Uterus (tissue), 4 donors: ENCODE measurements around the gene GPR62. TPM values are rescaled to one million over a fixed set of nuclear protein-coding genes. Genes with fewer than 3 reads are reported as not detected.

Source experiments
- DNase-seq, 2 donors: peaks; one replicate each; pipeline ENCODE4 v3.0.0-alpha.2; 2019 to 2020
- H3K27ac ChIP-seq, 2 donors: fragments of 200-600 bp; sonication (generic); 1 replicate in 1 of 2; 2 replicates in 1 of 2; pipeline ENCODE4 v1.5.1; 2016 to 2018
- H3K27me3 ChIP-seq, 2 donors: fragments of 200-600 bp; sonication (generic); one replicate each; pipeline ENCODE4 v1.5.1; 2018 to 2019; ENCODE audit warnings: control low read depth in 1 of 2
- H3K36me3 ChIP-seq, 2 donors: fragments of 200-600 bp; sonication (generic); one replicate each; pipeline ENCODE4 v1.5.1; 2019; ENCODE audit warnings: control low read depth in 1 of 2
- H3K4me1 ChIP-seq, 2 donors: fragments of 200-600 bp; sonication (generic); one replicate each; pipeline ENCODE4 v1.5.1; 2018 to 2019; ENCODE audit warnings: control low read depth in 1 of 2
- H3K4me3 ChIP-seq, 2 donors: fragments of 200-600 bp; sonication (generic); 1 replicate in 1 of 2; 2 replicates in 1 of 2; pipeline ENCODE4 v1.5.1; 2018 to 2019; ENCODE audit warnings: mild to moderate bottlenecking in 1 of 2
- H3K9me3 ChIP-seq, 2 donors: fragments of 200-600 bp; sonication (generic); one replicate each; pipeline ENCODE4 v1.5.1; 2019; ENCODE audit warnings: control low read depth in 1 of 2
- POLR2A ChIP-seq, 2 donors: fragments of 450-650 bp; IDR thresholded peaks; one replicate each; pipeline ENCODE4 v1.6.1; 2016; ENCODE audit warnings: antibody characterized with exemption in 2 of 2, mild to moderate bottlenecking in 1 of 2, moderate library complexity in 1 of 2
- intact Hi-C: fragments of 100-400 bp; cut with DNase I; formaldehyde crosslinking; loops from one replicate; pipeline ENCODE4 v1.15.1; 2023; ENCODE audit warnings: low total_unique reads
- total RNA-seq, 4 donors: library from RNA; depleted of rRNA in 3 of 4; stranded (reverse); fragments of >200 nt in 3 of 4; gene quantifications; one replicate each; pipeline versions ENCODE4 v1.1.0 to v1.2.4, GENCODE V29; 2014 to 2023
- TF ChIP-seq, protein P1 (sequence below), 4 experiments: fragments of 200-600 bp in 2 of 4; fragments of 450-650 bp in 2 of 4; sonication (generic) in 2 of 4; IDR thresholded peaks; one replicate each; pipeline ENCODE4 v1.5.1; 2016 to 2019; ENCODE audit warnings: antibody characterized with exemption in 4 of 4, mild to moderate bottlenecking in 2 of 4, moderate library complexity in 1 of 4
- donor health status: DM: yes; HTN: yes; CAD: no.

The GPR62 gene
- total RNA-seq, 4 donors from 2014 or later, result 0.28 to 8.2 (median 0.34) TPM; not detected in 1

- H3K36me3 ChIP-seq, result no peaks in the 10 kb centered on the region
- intact Hi-C loops, result no loop called here
- no peak for DNase-seq
- H3K27me3 ChIP-seq, result no peaks in the 10 kb centered on the region
- TF ChIP-seq POLR2A (IDR thresholded peaks at IDR 0.05), result no peak
- TF ChIP-seq, protein P1, sequence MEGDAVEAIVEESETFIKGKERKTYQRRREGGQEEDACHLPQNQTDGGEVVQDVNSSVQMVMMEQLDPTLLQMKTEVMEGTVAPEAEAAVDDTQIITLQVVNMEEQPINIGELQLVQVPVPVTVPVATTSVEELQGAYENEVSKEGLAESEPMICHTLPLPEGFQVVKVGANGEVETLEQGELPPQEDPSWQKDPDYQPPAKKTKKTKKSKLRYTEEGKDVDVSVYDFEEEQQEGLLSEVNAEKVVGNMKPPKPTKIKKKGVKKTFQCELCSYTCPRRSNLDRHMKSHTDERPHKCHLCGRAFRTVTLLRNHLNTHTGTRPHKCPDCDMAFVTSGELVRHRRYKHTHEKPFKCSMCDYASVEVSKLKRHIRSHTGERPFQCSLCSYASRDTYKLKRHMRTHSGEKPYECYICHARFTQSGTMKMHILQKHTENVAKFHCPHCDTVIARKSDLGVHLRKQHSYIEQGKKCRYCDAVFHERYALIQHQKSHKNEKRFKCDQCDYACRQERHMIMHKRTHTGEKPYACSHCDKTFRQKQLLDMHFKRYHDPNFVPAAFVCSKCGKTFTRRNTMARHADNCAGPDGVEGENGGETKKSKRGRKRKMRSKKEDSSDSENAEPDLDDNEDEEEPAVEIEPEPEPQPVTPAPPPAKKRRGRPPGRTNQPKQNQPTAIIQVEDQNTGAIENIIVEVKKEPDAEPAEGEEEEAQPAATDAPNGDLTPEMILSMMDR (IDR thresholded peaks at IDR 0.05), result no peak
- H3K9me3 ChIP-seq, result no peaks in the 10 kb centered on the region
- H3K4me3 ChIP-seq, result peak overlapping the region; percentile 69 to 72
- peaks cover 0 to 6% of the 10 kb centered on the region in 2 donors for H3K4me1 ChIP-seq
- peak overlapping the region in 1 of 2 donors; percentile 74 for H3K27ac ChIP-seq
Measured at GRCh38 chr3:51940648-51941462, 14.3 kb upstream of the GPR62 start.

- intact Hi-C loops, result no loop called here
- Histone ChIP-seq H3K4me3 (peak overlapping the region; percentile 69 to 72), H3K9me3 (no peaks in the 10 kb centered on the region), H3K27me3 (no peaks in the 10 kb centered on the region), H3K4me1 (peaks cover 0 to 6% of the 10 kb centered on the region in 2 donors), H3K27ac (peak overlapping the region in 1 of 2 donors; percentile 74), H3K36me3 (no peaks in the 10 kb centered on the region)
- DNase-seq, result no peak
- TF ChIP-seq, protein P1 (IDR thresholded peaks at IDR 0.05), result no peak
- no peak for TF ChIP-seq POLR2A (IDR thresholded peaks at IDR 0.05)
Measured at GRCh38 chr3:51941463-51941797, 13.8 kb upstream of the GPR62 start.

DNA sequence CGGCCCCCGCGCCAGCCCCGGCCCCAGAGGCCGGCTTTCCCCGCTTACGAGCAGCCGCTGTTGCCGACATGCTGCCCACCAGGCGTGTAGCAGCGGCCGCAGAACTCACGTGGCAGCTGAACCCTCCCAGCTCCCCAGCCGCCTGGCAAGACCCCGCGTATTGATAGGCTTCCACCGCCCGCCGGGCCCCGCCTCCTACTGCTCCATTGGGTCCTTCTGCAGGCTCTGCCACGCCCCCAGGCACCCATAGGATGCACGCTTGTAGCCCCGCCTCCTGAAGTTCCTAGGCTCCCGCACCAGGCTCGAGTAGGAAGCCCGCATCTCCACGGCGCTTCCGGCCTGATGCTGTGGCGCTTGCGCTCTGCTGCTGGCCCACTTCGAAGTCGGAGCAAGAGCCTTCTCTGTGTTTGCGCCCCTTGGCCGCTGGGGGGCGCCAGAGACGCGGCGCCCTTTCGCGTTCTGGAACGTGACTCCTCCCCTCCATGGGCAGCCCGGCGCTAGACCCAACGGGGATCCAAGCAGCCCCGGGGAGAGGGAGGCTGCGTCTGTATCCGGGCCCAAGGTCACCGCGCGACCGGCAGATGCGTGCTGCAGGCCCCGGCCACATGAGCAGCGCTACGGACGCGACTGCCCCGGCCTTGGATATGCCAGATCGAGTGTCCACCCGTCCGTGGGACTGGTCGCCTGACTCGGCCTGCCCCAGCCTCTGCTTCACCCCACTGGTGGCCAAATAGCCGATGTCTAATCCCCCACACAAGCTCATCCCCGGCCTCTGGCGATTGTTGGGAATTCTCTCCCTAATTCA, 13.2 kb upstream of the GPR62 start, which contains the start of the genes PARP3 and RRP9:
Gene PARP3, plus strand, starts transcription at position 566 of the 805 bp plus-strand sequence. CDS start 993 bp downstream, outside the sequence.
Gene RRP9, minus strand, starts transcription at position 107 of the 805 bp plus-strand sequence. Its CDS starts 37 bp downstream, at position 70.
- TF ChIP-seq, protein P1 (IDR thresholded peaks at IDR 0.05), result peak; percentile 99 to 100 (median 100)
- peak; percentile 50 to 60 for TF ChIP-seq POLR2A (IDR thresholded peaks at IDR 0.05)
- Histone ChIP-seq H3K9me3 (no peaks in the 10 kb centered on the region), H3K27ac (peak within 1 kb of the TSS; percentile 87 to 93), H3K36me3 (no peaks in the 10 kb centered on the region), H3K4me1 (peaks cover 0 to 6% of the 10 kb centered on the region in 2 donors), H3K4me3 (peak within 1 kb of the TSS; percentile 69 to 72), H3K27me3 (no peaks in the 10 kb centered on the region)
- peak; percentile 100 for DNase-seq
- intact Hi-C loops, result no loop called here

- Histone ChIP-seq H3K4me1 (peaks cover 0 to 6% of the 10 kb centered on the region in 2 donors), H3K9me3 (no peaks in the 10 kb centered on the region), H3K27ac (peak overlapping the region; percentile 87 to 93), H3K36me3 (no peaks in the 10 kb centered on the region), H3K27me3 (no peaks in the 10 kb centered on the region), H3K4me3 (peak overlapping the region; percentile 41 to 72)
- TF ChIP-seq POLR2A (IDR thresholded peaks at IDR 0.05), result no peak
- TF ChIP-seq, protein P1 (IDR thresholded peaks at IDR 0.05), result no peak
- peak; percentile 52 to 62 for DNase-seq
- intact Hi-C loops, result no loop called here
Measured at GRCh38 chr3:51942603-51943450, 12.4 kb upstream of the GPR62 start.
